NAMALWA (cell line): Measurements from ENCODE around the gene FAM110A.
"Not testable (repeated sequence)": the region's sequence is repeated elsewhere in the genome, so short reads cannot be mapped to it uniquely, and the experiment has no call there.

ENCODE experiments used
- DNase-seq: peaks from one replicate; pipeline ENCODE4 v3.0.0-alpha.2; 2015; ENCODE audit warnings: low spot score

Gene FAM110A

DNA sequence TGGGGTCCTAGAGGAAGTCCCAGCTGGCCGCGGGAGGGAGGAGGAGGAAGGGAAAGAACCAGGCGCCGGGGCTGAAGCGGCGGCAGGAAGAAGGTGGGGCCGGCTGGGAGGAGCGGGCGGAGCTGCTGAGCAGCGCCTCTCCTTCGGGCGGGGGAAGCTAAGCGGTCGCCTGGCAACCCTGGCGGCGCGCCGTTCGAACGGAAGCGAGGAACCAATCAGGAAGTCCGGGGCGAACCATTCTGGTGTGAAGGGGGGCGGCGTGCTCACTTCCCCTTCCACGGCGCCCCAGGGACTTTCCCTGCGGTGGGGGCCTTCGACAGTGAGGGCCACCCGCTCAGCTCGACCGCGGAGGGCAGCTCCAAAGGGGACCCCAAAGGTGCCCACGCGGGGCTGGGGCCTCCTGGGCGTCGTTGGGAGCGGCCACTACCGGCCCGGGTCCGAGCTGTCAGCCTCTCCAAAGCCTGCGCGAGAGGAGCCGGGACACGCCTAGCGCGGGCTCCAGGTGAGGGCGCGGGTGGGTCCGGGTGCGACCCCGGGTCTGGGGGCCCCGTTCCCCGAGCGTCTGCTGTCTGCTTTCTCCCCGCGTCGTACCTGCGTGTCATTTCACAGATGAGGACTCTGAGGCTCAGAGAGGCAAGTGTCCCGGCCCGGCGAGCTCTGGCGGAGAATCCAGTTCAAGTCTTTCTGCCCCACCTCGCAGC lies at the start of gene FAM110A:
Gene FAM110A (plus strand): TSS at position 266 of the 701 bp plus-strand sequence. CDS start 11,090 bp downstream, outside the sequence.
- DNase-seq = peak; percentile 93

DNA sequence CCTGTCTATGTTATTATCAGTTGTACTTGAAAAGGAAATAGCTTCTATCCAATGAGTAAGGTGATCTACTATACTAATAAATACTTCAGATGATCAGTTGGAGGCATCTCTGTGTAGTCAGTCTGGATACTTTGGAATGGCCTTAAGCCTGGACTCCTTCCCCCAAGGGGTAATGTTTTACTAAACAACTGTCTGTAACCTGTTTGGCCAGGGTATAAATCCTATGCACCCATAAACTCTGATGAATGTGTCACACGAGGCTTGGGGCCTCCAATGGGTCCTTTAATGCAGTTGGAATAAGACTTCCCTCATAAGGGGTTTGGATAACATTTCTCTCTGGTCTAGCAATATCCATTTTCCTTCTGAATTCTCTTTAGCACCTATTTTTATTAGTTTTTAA lies 45.7 kb upstream of the FAM110A start:
- DNase-seq = no peak

DNA sequence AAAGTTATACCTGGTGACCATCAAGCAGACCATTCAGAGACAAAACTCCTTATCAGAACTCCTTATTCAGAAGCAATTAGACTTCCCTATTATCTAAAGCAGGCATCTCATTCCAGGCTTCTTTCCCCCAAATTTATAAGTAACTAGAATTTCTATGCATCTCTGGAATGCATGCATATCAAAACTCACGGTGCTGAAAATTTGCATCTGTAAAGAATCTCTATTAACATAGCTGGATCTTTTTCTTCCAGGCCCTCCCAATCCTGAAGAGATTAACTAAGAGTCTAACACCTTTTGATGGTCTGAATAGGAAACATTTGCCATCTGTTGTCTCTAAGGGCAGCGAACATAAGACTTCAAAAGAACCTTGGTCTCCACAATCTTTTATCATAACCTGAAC lies 42.5 kb upstream of the FAM110A start:
- DNase-seq = no peak

DNA sequence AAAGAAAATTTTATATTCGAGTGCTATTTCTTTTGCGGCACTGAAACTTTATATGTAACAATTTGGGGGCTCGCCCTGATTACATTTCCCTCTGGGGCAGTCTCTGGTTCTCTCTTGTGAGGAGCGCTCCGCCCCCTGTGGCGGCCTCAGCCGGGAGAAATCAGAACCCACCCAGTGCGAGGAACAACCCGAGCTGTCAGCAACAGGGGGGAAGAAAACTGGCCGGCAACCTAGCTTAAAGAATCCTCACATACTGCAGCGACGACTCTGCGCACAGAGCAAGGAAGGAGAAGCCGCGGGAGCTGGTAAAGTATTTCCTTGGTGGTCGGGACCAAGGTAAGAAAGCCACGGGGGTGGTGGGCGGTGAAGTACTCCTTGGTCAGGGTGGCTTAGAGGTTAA lies 41.3 kb upstream of the FAM110A start:
- DNase-seq = no peak

DNA sequence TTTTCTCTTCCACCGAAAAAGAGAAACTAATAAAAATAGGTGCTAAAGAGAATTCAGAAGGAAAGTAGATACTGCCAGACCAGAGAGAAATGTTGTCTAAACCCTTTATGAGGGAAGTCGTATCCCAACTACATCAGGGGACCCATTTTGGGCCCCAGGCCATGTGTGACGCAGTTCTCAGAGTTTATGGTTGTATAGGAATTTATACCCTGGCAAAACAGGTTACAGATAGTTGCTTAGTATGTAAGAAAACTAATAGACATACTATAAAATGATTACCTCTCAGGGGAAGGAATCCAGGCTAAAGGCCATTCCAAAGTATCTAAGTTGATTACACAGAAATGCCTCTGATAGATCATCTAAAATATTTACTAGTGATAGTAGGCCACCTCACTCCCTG lies 36.6 kb upstream of the FAM110A start:
- DNase-seq = no peak

DNA sequence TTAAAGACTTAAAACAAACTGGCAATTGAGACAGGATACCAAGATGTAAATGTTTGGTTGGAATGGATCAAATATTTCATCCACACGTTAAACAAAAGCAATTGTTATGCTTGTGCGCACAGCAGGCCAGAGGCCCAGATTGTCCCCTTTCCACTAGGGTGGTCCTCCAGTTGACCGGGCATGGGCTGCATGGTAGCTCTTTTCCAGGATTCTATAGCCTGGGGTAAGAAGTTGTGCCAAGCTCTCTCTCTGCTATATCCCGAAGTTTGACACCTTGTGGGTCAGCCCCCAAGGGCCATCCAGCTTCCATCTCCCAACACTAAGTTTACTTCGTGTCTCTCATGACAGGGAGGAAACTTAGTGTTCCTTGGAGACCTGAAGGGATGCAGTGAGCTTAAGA lies 34.8 kb upstream of the FAM110A start:
- not testable (repeated sequence) for DNase-seq

DNA sequence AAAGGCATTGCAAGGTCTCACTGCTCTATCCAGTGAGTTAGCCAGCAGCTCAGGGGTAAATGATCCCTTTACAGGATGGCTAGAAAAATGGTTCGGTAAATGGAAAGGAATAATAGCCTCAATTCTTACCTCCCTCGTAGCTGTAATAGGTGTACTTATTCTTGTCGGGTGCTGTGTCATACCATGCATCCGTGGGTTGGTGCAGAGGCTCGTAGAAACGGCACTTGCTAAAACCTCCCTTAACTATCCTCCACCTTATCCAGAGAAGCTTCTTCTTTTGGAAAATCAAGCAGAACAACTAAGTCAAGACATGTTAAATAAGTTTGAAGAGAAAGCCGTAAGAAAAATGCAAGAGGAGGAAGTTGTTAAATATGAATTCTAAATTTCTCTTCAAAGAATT lies 33.5 kb upstream of the FAM110A start:
- DNase-seq = not testable (repeated sequence)

DNA sequence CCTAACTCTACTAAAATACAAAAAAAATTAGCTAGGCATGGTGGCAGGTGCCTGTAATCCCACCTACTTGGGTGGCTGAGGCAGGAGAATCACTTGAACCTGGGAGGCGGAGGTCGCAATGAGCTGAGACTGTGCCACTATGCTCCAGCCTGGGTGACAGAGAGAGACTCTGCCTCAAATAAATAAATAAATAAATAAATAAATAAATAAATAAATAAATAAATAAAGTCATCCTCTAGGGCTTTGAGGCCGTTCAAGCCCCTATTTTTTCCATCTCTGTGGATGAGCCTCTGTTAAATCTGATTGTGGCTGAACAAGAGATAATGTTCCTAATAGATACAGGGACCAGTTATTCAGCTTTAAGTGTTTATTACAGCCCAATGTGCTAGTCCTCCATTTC lies 31.8 kb upstream of the FAM110A start:
- DNase-seq = no peak

DNA sequence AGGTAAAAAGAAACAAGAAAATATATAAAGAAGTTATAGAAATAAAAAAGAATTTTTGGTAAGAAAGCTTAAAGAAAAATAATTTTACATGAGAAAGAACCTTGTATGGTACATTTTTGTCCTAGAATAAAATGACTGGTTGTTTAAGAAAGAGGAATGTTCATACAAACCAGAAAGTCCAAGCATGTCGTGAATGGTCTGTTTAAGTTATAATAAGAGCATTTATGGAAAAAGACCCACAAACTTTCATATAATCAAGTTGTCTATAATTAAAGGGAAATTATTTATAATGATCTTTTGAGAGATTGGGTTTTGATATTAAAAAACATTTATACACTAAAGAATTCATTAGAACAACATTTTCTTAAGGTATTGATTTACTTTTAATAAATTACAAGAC lies 27.8 kb upstream of the FAM110A start:
- peak; percentile 37 for DNase-seq

DNA sequence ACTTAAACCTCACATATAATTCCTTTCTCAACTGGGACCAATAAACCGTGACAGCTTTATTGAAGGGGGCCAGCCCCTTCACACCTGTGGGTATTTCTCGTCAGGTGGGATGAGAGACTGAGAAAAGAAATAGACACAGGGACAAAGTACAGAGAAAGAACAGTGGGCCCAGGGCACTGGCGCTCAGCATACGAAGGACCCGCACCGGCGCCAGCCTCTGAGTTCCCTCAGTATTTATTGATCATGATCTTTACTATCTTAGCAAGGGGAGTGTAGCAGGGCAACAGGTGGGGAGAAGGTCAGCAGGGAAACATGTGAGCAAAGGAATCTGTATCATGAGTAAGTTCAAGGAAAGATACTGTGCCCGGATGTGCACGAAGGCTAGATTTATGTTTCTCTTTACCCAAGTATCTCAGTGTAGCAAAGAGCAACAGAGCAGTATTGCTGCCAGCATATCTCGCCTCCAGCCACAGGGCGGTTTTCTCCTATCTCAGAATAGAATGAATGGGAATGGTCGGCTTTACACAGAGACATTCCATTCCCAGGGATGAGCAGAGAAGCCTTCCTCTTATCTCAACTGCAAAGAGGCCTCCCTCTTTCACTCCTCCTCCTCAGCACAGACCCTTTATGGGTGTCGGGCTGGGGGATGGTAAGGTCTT lies 21.6 kb upstream of the FAM110A start:
- not testable (repeated sequence) for DNase-seq

DNA sequence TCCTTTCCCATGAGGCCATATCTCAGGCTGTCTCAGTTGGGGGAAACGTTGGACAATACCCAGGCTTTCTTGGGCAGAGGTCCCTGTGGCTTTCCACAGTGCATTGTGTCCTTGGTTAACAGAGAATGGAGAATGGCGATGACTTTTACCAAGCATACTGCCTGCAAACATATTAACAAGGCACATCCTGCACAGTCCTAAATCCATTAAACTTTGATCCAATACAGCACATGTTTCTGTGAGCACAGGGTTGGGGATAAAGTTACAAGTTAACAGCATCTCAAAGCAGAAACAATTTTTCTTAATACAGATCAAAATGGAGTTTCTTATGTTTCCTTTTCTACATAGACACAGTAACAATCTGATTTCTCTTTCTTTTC lies 21.1 kb upstream of the FAM110A start:
- DNase-seq = not testable (repeated sequence)

DNA sequence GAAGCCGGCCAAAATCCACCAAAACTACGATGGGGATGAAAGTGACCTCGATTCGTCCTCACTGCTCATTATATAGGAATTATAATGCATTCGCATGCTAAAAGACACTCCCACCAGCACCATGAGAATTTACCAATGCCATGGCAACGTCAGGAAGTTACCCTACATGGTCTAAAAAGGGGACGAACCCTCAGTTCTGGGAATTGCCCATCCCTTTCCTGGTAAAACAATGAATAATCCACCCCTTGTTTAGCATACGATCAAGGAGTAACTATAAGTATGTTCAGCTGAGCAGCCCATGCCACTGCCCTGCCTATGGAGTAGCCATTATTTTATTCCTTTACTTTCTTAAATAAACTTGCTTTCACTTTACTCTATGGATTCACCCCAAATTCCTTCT lies 20.1 kb upstream of the FAM110A start:
- no peak for DNase-seq

DNA sequence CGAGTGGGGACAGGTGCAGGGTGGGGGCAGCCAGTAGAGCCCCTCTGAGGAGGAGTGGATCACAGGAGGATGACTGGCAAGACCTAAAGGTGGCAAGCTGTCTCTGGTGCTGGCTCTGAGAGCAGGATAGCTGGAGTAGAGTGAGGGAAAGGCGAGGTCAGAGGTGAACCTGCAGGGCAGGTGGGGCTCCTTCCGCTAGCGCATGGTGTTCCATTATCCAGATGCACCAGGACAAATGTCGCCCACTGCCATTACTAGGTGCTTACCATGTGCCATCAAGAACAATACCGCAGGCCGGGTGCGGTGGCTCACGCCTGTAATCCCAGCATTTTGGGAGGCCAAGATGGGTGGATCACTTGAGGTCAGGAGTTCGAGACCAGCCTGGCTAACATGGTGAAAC lies 18.3 kb upstream of the FAM110A start:
- DNase-seq = no peak

DNA sequence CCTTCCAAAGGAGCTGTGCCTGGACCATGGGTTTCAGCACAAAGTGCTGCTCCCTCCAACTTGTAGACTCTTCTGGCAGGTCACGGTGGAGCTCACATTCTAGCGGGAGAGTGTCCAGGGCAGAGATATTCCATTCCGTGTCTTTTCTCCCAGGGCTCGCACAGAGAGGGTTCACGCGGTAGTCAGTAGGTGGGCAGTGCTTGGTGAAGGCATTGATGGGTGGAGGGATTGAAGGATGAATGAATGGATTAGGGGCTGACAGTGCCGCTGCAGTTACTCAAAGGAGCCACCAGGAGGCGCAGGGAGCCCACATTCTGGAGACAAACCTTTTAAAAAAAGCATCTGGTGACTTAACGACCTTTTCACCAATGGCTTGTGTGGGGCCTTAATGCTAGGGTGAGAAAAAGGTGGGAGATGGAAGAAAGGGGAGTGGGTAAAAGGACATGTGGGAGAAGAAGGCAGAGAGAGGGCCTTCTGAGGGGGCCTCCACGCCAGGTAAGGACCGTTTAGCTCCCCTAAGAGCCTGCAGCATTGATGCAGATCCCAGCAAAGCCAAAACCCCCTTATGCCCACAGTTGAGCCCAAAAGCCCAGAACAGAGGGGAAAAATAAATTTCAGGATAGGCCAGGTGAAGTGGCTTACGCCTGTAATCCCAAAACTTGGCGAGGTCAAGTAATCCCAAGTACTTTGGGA lies 17.5 kb upstream of the FAM110A start:
- DNase-seq = peak; percentile 87

DNA sequence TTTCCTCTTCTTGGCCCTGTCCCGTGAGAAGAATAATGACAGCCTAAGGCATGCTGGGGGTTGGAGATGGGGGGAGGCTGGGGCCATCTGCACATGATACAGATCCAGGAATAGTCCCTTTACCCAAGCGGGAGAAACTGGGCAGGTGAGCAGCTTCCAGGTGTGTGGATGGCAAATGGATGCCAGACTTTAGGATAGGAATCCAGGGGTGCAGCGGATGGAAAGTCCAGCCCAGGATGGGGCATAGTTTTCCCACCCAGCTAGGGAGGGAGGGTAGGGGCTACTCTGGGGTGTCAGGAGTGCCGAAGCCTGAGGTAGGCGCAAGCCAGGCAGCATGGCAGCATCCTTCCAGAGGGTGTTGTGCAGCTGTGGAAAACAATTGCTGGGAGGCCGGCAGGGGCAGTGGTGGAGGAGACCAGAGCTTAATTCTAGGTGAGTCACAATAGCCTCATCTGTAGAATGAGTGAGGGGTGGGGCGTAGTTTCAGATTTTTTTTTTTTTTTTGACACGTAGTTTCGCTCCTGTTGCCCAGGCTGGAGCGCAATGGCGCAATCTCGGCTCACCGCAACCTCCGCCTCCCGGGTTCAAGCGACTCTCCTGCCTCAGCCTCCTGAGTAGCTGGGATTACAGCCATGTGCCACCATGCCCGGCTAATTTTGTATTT lies 15.4 kb upstream of the FAM110A start:
- no peak for DNase-seq

DNA sequence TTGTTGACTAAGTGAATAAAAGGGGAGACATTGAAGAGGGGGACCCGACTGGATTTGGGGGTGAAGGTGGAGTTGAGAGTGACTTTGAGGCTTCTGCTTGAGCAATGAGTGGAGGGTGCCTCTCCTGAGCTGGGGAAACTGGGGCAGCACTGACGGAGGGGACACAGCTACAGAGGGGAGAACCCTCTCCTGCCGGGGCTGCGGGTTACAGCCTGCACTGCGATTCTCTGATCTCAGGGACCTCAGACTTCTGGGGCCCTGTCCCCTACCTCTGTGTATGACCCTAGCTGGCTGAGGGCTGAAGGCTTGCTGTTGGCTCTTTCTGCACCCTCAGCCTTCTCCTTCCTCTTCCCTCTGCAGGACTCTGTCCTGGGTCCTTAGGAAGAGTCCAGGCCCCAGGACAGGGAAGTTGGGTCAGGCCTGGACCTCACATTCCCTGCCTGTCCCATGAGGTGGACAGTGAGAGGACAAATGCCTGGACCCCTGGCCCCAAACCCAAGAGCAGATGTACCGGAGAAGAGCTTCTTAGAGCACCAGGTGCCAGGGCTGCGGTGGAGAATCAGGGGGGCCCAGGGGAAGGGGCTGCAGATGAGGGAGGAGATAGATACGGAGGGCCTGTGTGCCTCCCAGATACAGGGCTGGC lies 13.7 kb upstream of the FAM110A start:
- DNase-seq = no peak

DNA sequence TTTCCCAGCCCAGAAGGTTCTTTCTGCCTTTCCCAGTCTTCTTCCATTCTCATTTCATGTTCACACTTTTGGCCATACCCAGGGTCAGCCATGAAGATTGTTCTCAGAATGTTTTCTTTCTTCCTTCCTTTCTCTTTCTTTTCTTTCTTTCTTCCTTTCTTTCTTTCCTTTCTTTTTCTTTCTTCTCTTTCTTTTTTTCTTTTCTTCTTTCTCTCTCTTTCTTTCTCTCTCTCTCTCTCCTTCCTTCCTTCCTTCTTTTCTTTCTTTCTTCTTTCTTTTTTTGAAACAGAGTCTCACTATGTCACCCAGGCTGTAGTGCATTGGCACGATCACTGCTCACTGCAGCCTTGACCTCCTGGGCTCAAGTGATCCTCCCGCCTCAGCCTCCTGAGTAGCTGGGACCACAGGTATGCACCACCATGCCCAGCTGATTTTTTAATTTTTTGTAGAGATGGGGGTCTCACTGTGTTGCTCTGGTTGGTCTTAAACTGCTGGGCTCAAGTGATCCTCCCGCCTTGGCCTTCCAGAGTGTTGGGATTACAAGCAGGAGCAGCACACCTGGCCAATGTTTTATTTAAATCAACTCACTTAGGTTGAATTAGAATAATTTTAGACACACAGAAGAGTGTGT lies 13.1 kb upstream of the FAM110A start:
- no peak for DNase-seq

DNA sequence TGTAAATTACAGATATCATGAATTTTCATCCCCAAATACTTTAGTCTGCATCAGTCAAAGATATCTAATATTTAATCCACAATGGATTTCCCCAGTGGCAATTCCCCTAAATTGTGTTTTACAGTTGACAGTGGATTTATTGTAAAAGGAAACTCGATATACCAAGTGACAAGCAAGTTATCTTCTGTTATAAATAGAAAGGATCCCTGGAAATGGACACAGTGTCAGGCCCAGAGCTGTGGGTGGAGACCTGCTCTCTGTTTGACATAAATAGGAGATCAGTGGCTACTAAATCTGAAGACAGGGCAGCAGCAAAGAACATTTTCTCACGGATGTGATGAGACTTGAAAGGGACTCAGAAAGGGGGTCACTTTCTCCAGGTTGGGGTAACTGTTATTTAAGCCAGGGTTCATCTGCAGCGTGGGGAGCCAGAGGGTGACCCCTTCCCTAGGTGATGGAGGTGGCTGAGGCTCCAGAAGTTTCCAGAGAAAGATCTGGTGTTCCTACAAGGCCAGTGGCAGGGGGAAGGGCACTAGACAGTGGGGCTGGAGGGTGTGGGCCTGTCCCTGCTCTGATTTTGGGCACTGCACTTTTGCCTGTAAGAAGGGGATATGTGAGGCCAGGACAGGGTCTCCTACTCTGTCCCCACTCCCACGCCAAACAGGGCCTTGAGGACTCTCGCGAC lies 12.3 kb upstream of the FAM110A start:
- no peak for DNase-seq

DNA sequence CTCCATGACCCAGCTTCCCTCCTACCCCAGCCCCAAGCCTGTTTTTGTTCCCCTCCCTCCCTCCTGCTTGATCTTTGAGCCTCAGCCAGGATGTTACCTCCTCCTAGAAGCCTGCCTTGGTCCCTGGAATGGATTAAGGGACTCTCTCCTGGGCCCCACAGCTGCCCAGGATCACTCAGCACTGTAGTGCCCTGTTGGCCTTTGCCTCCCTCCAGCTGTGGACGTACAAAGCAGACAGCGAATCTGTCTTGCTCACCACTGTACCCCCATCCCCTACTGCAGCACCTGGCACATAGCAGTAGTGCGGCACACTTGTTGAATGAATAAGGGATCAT lies 11.8 kb upstream of the FAM110A start:
- DNase-seq = no peak

DNA sequence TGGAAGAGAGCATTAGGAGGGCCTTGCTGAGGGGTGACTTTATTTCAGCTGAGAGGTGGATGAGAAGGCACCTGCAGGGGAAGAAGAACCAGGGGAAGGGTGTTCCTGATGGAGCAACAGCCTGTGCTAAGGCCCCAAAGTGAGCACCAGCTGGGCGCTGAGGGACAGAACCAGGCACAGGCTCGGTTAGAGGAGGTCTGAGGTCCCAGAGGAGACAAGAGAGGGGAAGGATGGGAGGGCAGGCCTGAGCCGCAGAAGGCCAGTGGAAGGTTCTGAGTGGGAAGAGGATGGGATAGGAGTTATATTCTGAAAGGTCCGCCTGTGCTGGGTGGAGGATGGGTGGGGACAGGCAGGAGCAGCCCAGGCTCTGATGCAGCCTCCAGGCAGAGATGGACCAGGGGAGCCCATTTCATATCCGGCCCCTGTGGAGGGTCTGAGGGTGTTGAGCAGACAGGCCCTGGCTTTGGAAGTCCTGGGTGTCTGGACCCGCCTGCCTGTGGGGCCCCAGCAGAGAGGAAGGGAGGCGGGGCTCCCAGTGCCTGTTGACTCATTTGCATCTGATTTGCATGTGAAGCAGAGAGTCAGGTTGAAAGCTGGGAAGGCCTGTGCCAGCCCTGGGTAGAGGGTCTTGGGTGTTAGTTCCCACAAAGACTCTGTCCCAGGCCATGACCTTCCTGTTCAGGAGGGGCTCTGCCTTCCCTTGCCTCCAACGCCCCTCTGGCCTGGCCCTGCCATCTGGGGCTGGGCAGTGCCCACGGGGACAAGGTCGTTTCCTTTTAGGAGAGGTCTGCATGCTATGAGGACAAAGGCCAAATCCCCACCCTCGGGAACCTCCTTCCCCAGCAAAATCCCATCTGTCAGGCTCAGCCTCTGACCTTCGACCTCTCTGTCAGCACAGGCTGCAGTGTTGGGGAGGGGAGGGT lies 10.6 kb upstream of the FAM110A start:
- peak; percentile 71 for DNase-seq
